GM21529 (cell line): ENCODE data around the gene SLC26A8.
"Not testable (repeated sequence)": the region's sequence is repeated elsewhere in the genome, so short reads cannot be mapped to it uniquely, and the experiment has no call there.

Experiments
- ATAC-seq: cut with Tn5 transposase; IDR thresholded peaks from one replicate; pipeline ENCODE4 v1.9.1; 2021; ENCODE audit not compliant: unreplicated experiment

SLC26A8 gene

GRCh38 chr6:35954333-35954732 is 70.1 kb downstream of the SLC26A8 start:
- ATAC-seq = no peak

- no peak for ATAC-seq
Observed at GRCh38 chr6:35948725-35949124, 75.7 kb downstream of the SLC26A8 start.

GRCh38 chr6:35945650-35946025 is 78.8 kb downstream of the SLC26A8 start:
- no peak for ATAC-seq

- ATAC-seq = no peak
Observed at GRCh38 chr6:35943390-35943789, 81.1 kb downstream of the SLC26A8 start.

- ATAC-seq = no peak
Observed at GRCh38 chr6:35942355-35942754, 82.1 kb downstream of the SLC26A8 start.

- not testable (repeated sequence) for ATAC-seq
Observed at GRCh38 chr6:35941170-35941569, 83.3 kb downstream of the SLC26A8 start.

DNA sequence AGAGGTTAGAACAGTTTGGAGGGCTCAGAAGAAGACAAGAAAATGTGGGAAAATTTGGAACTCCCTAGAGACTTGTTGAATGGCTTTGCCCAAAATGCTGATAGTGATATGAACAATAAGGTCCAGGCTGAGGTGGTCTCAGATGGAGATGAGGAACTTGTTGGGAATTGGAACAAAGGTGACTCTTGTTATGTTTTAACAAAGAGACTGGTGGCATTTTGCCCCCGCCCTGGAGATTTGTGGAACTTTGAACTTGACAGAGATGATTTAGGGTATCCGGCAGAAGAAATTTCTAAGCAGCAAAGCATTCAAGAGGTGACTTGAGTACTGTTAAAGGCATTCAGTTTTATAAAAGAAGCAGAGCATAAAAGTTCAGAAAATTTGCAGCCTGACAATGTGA is 84.4 kb downstream of the SLC26A8 start:
- ATAC-seq = not testable (repeated sequence)

- not testable (repeated sequence) for ATAC-seq
Observed at GRCh38 chr6:35939259-35939658, 85.2 kb downstream of the SLC26A8 start.

DNA sequence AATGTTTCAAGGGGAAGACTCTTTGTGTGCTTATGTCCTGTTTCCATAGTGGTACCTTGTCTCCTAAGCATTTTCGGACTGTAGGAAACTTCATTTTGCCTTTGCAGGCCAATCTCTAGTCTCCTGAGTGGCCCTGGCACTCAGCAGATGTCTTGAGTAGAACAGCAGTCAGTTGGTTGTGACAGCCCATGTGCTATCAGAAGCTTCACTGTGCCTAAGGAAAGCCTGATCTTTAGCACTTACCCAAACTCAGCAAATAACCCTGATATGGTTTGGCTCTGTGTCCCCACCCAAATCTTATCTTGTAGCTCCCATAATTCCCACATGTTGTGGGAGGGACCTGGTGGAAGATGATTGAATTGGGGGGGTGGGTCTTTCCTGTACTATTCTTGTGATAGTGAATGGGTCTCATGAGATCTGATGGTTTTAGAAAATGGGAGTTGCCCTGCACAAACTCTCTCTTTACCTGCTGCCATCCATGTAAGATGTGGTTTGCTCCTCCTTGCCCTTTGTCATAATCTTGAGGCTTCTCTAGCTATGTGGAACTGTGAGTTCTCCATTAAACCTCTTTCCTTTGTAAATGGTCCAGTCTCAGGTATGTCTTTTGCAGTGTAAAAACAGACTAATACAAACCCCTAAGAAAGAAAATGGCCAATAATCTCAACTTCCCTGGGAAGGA is 87.6 kb downstream of the SLC26A8 start:
- no peak for ATAC-seq

DNA sequence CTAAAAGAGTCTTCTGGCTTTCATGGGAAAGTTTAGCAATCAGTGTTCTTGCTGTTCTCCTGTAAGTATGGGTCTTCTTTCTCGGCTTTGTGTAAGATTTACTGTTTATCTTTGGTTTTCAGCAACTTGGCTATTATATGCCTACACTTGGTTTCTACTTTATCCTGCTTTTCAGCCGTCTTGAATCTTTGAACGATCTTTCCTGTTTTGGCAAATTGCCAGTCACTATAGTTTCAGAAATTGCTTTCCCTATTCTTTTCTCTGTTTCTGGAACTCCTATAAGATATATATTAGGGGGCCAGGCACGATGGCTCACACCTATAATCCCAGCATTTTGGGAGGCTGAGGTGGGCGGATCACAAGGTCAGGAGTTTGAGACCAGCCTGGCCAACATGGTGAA is 89.0 kb downstream of the SLC26A8 start:
- no peak for ATAC-seq

DNA sequence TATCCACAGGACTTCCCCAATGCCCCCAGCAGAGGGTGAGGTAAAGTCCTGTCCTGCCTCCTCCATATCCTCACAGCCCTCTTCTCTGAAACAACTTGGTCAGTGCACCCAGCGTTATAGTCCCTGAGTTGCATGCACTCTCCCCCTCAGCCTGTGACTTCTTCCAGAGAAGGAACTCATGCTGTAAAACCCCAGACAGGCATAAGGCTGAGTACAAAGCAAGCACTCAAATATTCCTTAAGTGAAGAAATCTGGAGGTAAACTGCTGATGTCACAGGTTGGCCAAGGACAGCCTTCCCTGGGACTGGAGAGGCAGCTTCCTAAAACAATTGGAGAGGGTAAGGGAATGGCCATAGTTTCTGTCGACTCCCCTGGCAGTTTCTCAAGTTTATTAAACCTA is 90.6 kb downstream of the SLC26A8 start:
- no peak for ATAC-seq

- ATAC-seq = not testable (repeated sequence)
Observed at GRCh38 chr6:35931873-35932272, 92.6 kb downstream of the SLC26A8 start.

- no peak for ATAC-seq
Observed at GRCh38 chr6:35931120-35931561, 93.3 kb downstream of the SLC26A8 start.

GRCh38 chr6:35929601-35930000 is 94.8 kb downstream of the SLC26A8 start:
- ATAC-seq = no peak

DNA sequence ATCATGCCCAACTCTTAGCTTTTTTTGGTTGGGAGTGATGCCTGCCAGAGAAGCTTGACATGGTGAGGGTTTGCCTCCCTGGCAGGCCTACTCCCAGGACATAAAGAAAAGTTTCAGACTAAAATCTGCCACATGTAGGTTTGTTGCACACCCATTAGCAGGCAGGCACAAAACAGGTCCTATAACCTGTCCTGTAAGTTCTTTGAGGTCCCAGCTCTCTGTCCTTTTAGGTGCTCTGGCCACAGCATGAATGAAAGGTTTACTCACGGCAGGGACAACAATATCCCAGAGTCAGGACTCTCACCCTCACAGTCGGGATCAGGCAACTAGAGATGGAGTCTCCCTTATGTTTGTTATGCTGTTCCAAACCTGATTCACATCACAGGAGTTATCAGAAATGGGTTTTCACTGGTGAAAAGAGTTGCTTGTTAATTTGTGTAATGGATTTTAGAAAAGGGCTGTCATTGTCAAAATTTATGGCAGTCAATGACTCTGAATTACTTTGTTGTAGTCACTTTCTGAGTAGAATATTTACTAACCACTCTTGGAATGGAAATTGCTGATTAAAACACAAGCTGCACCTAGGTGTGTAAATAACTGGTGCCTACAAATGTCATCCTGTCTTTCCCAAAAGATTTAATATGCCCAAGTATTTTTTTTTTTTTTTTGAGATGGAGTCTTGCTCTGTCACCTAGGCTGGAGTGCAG is 97.8 kb downstream of the SLC26A8 start:
- no peak for ATAC-seq

- no peak for ATAC-seq
Observed at GRCh38 chr6:35925961-35926360, 98.5 kb downstream of the SLC26A8 start.

DNA sequence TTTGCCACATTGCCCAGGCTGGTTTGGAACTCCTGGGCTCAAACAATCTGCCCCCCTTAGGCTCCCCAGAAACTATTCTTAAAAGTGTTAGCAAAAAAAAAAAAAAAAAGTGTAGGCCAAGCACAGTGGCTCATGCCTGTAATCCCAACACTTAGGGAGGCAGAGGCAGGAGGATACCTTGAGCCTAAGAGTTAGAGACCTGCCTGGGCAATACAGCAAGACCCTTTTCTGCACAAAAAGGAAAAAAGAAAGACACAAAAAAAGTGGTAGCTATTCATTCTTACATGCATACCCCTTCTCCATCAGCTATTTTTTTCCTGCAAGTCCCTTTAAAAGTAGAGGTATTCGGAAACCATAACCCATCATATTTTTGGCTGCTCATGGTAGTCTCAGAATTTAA is 100.3 kb downstream of the SLC26A8 start:
- no peak for ATAC-seq

DNA sequence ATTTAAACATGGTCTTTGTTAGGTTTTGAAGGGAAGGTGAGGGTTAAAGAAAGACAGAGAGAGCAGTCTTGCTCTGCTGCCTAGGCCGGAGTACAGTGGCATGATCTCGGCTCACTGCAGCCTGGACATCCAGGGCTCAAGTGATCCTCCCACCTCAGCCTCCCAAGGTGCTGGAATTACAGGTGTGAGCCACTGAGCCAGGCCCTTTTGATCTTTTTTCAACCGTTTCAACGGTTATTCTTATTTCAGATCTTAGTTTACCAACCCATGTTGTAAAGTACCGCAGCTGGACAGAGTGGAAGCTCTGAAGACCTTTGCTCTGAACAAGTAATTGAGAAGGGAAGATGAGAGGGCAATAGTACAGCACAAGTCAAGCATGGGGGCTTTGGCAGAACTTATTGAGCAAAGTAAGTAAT is 102.3 kb downstream of the SLC26A8 start:
- no peak for ATAC-seq

- ATAC-seq = peak; percentile 62
Observed at GRCh38 chr6:35920793-35921732, 103.4 kb downstream of the SLC26A8 start, which contains the start of gene SRPK1. Gene SRPK1, minus strand, starts transcription at chr6:35921098. Its CDS starts 42 bp downstream, at chr6:35921056.

GRCh38 chr6:35919827-35920751 is 104.4 kb downstream of the SLC26A8 start:
- peak; percentile 32 for ATAC-seq
